Daoy (cell line): ENCODE measurements around the gene MED8. TPM values are rescaled to one million over a fixed set of nuclear protein-coding genes. Genes with fewer than 3 reads are reported as not detected.
"Not testable (repeated sequence)": the region's sequence is repeated elsewhere in the genome, so short reads cannot be mapped to it uniquely, and the experiment has no call there.

ENCODE experiments used
- DNase-seq: peaks from one replicate; pipeline ENCODE4 v3.0.0-alpha.2; 2015; ENCODE audit warnings: low read depth
- total RNA-seq: library from RNA; depleted of rRNA; stranded (reverse); fragments of >200 nt; shearing (Covaris generic); gene quantifications from 2 replicates; pipeline ENCODE4 v1.2.3, GENCODE V29; 2014

The MED8 gene
- total RNA-seq, 1 experiment from 2014 or later, result 101 TPM

GRCh38 chr1:43383449-43383848, 6.2 kb downstream of the MED8 start:
- no peak for DNase-seq

DNA sequence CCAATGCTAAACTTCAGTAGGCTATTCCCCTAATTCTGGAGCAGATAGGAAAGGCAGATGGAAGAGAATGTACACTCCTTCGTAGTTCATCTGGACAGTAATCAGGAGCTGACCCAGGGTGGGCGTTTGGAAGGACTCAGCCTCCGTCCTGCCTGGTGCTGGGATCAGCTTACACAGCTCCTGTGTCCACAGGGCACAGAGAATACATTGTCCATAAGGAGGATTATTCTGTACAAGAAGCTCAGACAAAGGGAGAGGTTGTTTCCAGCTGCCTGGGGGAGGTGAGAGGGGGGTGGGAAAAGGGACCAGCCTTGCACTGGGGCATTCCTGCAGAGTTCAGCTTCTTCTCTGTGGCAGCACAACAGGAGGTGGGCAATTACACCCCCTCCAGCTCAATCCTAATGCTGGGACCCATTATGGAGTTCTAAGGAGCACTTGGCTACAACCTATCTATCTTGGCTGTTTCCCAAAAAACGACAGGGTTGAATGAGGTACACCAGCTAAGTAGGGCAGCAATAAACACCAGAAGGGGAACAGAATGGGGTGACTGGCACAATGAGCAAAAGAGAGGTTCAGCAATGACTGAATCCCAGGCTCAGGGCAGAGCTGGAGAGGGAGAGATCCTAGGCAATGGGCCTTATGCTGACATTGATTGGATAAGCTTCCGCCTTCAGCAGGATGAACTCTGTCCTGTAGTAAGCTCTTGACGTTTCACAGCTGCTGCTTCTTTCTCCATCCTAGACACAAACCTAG, 7.4 kb downstream of the MED8 start:
- DNase-seq, result no peak

DNA sequence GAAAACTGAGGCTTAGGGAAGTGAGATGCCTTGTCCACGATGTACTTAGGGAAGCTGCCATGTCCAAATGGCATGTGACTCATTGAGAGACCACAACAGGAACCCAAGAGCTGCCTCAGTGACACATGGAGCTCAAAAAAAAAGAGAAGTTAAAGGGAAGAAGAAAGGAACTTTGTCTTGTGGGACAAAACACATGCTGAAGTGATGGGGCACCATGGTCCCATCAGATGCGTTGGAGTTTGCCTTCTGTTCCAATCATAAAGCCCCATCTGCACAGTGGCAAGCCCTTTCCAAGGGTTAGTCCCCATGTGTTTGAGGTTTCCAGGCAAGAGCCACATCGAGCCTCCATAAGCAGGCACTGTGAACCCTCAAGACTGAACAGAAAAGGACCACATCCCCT, 8.0 kb downstream of the MED8 start:
- DNase-seq, result no peak

- DNase-seq, result no peak
Observed at GRCh38 chr1:43379476-43379875, 10.1 kb downstream of the MED8 start.

GRCh38 chr1:43377831-43378230, 11.8 kb downstream of the MED8 start:
- DNase-seq, result no peak

GRCh38 chr1:43376723-43377235, 12.8 kb downstream of the MED8 start:
- no peak for DNase-seq

GRCh38 chr1:43373066-43373940, 16.3 kb downstream of the MED8 start:
- peak; percentile 89 for DNase-seq

- no peak for DNase-seq
Observed at GRCh38 chr1:43372172-43372571, 17.4 kb downstream of the MED8 start.

DNA sequence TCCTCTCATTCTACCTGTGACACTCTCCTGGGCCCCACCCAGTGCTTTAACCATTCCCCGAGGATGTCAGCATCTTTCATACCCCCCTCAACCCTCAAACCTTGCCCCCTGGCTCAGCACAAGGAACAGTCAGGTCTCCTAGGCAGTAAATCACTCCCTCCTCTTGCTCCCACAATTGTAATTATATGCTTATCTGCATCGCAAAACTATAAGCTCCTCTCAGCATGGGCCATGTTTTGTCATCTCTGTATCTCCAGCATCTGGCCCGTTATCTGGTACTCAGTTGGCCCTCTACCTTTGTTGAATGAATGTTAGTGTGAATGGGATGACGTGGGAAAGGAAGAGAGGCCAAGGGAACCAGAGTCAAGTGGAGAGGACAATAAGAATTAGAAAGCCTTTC, 19.0 kb downstream of the MED8 start:
- DNase-seq, result no peak

DNA sequence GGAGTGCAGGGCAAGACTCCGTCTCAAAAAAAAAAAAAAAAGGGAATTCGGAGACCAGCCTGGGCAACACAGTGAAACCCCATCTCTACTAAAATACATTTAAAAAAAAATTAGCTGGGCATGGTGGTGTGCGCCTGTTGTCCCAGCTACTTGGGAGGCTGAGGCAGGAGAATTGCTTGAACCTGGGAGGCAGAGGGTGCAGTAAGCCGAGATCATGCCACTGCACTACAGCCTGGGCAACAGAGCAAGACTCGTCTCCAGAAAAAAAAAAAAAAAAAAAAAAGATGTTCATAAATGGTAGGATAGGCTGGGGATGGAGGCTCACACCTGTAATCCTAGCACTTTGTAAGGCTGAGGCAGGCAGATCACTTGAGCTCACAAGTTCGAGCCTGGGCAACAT, 19.8 kb downstream of the MED8 start:
- DNase-seq, result not testable (repeated sequence)

DNA sequence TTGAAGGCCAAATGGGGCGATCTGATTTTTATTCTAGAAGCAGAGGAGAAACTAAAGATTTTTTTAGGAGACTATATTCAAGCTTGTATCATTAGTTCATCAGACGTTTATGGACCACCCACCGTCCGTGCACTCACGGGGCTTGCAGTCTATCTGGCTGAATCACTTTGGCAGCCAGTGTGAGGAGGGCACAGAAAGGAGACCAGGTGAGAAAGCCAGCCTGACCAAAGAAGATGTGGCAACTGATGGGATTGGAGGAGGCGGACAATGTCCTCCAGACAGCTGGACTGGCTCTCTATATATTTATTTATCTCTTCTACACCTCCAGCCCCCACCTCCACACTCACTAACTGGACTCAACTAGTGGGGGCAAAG, 21.0 kb downstream of the MED8 start:
- DNase-seq, result no peak

GRCh38 chr1:43367904-43368645, 21.5 kb downstream of the MED8 start, which contains the start of gene ELOVL1:
Gene ELOVL1, minus strand, starts transcription at chr1:43368011. Its CDS starts 2,402 bp downstream, at chr1:43365609.
- peak; percentile 95 for DNase-seq

DNA sequence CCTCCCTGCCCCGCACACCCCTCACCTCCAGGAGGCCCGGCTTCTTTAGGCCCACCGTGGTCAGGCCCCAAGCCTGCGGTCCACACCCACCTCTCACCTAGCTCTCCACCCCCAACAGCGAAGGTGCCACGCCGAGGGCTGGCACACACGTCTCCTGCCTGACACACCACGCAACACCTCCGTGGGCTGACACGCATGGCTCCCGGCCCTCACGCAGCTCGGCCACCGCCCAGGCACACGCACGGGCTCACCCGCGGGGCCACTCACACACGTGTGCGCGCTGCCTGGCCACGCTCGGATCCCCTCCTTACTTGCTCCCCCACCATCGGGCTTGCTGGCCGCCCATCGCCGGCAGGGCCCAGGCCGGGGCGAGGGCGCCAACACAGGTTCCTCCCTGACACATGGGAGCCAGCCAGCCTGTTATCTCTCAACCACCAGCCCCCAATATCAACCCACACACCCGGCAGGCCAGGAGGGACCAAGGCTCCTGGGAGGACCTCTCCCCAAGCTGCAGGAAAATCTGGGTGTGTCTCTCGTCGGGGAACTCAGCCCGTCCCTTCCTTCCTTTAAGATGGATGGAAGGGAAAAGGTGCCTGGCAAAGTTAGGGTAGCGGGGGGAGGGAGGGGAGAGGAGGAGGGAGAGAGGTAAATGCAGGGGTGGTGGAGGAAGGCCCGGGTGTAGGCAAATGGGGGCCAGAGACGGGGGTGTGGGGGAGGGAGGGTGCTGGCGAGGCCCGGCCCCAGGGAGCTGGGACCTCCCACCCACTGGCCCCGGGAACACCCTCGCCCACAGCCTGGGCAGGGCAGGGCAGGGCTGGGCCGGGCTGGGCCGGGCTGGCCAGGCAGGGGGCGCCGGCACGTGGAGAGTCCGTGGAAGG, 22.3 kb downstream of the MED8 start:
- no peak for DNase-seq

DNA sequence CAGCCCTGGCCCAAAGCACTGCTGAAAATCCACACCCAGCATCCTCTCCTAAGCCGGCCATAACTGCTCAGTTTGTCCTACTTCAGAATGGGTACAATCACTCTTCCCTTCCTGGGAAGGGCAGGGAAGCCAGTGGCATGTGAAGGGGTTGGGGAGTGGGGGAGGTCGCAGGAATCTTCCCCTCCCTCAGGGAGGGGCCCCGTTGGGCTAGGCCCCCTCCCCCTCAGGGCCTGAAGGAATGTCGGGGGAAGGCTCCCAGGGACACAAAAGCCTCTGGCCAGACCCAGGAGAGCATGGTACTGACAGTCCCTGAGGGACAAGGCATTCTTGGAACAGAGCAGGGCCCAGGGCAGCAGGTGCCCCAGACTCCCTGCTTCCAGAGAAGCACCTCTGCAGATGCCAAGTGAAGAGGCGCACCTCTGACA, 23.0 kb downstream of the MED8 start:
- no peak for DNase-seq

DNA sequence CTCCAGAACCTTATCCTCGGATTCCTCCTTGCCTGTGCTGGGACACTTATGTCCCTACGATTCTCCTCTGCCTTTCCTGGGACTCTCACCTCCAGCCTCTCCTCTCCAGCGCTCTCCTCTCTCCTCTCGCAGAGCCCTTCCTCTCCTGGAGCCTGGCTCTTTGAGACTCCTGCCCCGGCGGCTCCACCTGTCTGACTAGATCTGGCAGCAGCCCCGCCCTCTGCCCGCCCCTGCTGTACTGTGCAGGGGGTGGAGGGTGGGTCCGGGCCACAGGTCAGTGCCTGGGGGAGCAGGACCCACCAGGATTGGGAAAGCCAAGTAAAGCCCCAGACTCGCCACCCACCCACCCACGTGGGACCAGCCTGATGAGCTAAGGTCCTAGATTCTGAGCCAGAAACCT, 23.4 kb downstream of the MED8 start:
- DNase-seq, result no peak

GRCh38 chr1:43365678-43366077, 23.9 kb downstream of the MED8 start:
- no peak for DNase-seq

GRCh38 chr1:43363935-43364525, 25.6 kb downstream of the MED8 start:
- no peak for DNase-seq

DNA sequence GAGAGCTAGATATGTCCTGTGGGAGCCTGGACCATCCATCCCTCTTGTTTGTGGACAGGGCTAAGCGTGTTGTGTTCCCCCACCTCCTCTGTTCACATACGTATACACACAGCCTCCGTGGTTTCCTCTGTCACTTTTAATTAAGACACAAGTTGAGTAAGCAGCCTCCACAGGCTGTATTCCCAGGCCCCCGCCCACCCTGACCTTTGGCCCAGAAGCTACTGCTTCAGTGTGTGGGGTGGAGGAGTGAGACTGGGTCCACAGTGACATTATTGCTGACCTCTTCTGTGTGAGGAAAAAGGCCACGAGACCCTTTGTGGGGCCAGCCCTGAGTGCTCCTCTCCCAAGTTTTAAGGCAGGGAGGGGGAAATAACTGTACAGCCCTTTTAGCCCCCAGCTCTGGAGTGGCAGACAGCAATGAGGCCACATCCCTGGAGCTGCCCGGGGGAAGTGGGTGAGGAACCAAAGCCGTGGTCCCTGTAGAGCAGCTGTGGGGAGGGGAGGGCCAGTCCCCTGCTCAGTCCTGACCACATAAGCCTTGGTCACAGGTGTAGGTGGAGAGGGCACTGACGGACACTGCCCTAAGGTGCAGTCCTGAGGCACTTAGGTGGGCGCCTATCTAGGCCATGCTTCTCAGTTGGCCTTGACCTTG, 26.2 kb downstream of the MED8 start:
- DNase-seq, result peak; percentile 23

DNA sequence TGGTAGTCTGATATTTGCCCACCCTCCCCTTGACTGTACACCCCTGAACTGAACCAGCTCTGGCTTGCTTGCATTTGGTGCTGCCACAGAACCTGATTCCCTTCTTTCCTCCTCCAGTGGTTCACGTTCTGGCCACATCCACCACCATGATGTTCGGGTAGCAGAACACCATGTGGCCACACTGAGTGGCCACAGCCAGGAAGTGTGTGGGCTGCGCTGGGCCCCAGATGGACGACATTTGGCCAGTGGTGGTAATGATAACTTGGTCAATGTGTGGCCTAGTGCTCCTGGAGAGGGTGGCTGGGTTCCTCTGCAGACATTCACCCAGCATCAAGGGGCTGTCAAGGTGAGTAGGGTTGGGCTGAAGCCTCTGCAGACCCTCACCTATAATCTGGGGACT, 29.0 kb downstream of the MED8 start:
- DNase-seq, result no peak

GRCh38 chr1:43359696-43360095, 29.9 kb downstream of the MED8 start:
- DNase-seq, result no peak
